ENCODE results near the gene DNASE1L3.

- TF ChIP-seq EZH2 (IDR thresholded peaks at IDR 0.05; ENCODE audit: insufficient read depth, poor library complexity, severe bottlenecking) = no peak
- TF ChIP-seq EZH2phosphoT487 (IDR thresholded peaks at IDR 0.05; ENCODE audit: insufficient read depth, low read depth) = no peak
These were observed 6.5 kb upstream of the DNASE1L3 start for GRCh38 chr3:58217209-58217811.
